Dermis blood vessel endothelial cell (primary cell): Measurements from ENCODE around the gene MAP7. TPM values are rescaled to one million over a fixed set of nuclear protein-coding genes. Genes with fewer than 3 reads are reported as not detected.

ENCODE experiments used
- total RNA-seq: library from RNA; depleted of rRNA; stranded (reverse); fragments of >200 nt; gene quantifications from 2 replicates; pipeline ENCODE4 v1.2.3, GENCODE V29; 2014

The MAP7 gene
- total RNA-seq, 1 donor from 2014 or later = 0.34 TPM

Other genes with a start within 250 kb of the MAP7 start
- gene MAP3K5, start 242.1 kb upstream of the MAP7 start, total RNA-seq = 5.8 and 10.9 TPM in 2 replicates